H1 (cell line): ENCODE results near the gene TSPAN33. TPM values are rescaled to one million over a fixed set of nuclear protein-coding genes. Genes with fewer than 3 reads are reported as not detected.

ENCODE experiments used
- CTCF ChIA-PET: fragments of 300-600 bp; sonication (Branson Sonifier 250); formaldehyde crosslinking; loops from one replicate; lab custom pipeline; 2021; ENCODE audit not compliant: partially characterized antibody; lab: Charles Lee
- POLR2A ChIA-PET: fragments of 300-600 bp; sonication (Branson Sonifier 250); formaldehyde crosslinking; loops from one replicate; lab custom pipeline; 2021; ENCODE audit warnings: inconsistent platforms; ENCODE audit not compliant: partially characterized antibody; lab: Charles Lee
- DNase-seq, 2 experiments: peaks; one replicate each; pipeline versions ENCODE4 v3.0.0 to v3.0.0-alpha.2; 2010 to 2022; ENCODE audit warnings: low spot score in 2 of 2, low read depth in 1 of 2, mixed read lengths in 1 of 2
- FAIRE-seq: peaks from 2 replicates; lab custom pipeline; 2011; peaks lifted over from hg19 to GRCh38; lab: Jason Lieb, UNC
- H2AFZ ChIP-seq: 2 replicates; pipeline ENCODE4 v1.8.1; 2012; ENCODE audit warnings: low read length, inconsistent platforms
- H2AK5ac ChIP-seq: 2 replicates; pipeline ENCODE4 v1.6.1; 2013; ENCODE audit warnings: low read depth, low read length
- H2BK120ac ChIP-seq: replicated peaks from 2 replicates; pipeline ENCODE3; 2013; ENCODE audit warnings: low read depth, low read length, inconsistent platforms
- H2BK12ac ChIP-seq: 2 replicates; pipeline ENCODE4 v1.6.1; 2013; ENCODE audit warnings: low read depth, low read length
- H2BK15ac ChIP-seq: 2 replicates; pipeline ENCODE4 v1.6.1; 2013; ENCODE audit warnings: low read length
- H2BK20ac ChIP-seq: 2 replicates; pipeline ENCODE4 v1.6.1; 2013; ENCODE audit warnings: low read length
- H2BK5ac ChIP-seq: 2 replicates; pipeline ENCODE4 v1.6.1; 2013; ENCODE audit warnings: low read depth, low read length
- H3K14ac ChIP-seq: 2 replicates; pipeline ENCODE4 v1.6.1; 2013; ENCODE audit warnings: inconsistent platforms; ENCODE audit not compliant: insufficient read length
- H3K18ac ChIP-seq: 2 replicates; pipeline ENCODE4 v1.6.1; 2013; ENCODE audit warnings: low read length; ENCODE audit errors: extremely low read depth
- H3K23ac ChIP-seq: 2 replicates; pipeline ENCODE4 v1.6.1; 2013; ENCODE audit warnings: inconsistent platforms; ENCODE audit not compliant: insufficient read length
- H3K23me2 ChIP-seq: 2 replicates; pipeline ENCODE4 v1.6.1; 2013; ENCODE audit warnings: low read depth, low read length
- H3K27ac ChIP-seq: 2 replicates; pipeline ENCODE4 v1.6.1; 2011; ENCODE audit warnings: low read depth, low read length, inconsistent platforms
- H3K27me3 ChIP-seq, 4 experiments: replicated peaks in 1 of 4; 1 replicate in 1 of 4; 2 replicates in 3 of 4; pipeline versions ENCODE4 v1.6.1 to v1.8.1; 2011 to 2013; ENCODE audit warnings: low read length in 3 of 4, mild to moderate bottlenecking in 3 of 4, inconsistent platforms in 2 of 4, mixed read lengths in 2 of 4, moderate library complexity in 1 of 4; ENCODE audit not compliant: control insufficient read depth in 3 of 4, insufficient read depth in 3 of 4; ENCODE audit errors: extremely low read depth in 1 of 4
- H3K36me3 ChIP-seq, 4 experiments: 2 replicates each; pipeline versions ENCODE4 v1.6.1 to v1.8.1; 2011 to 2013; ENCODE audit warnings: mild to moderate bottlenecking in 4 of 4, low read length in 3 of 4, moderate library complexity in 2 of 4, control low read depth in 1 of 4, inconsistent platforms in 1 of 4; ENCODE audit not compliant: insufficient read depth in 4 of 4, control insufficient read depth in 2 of 4
- H3K4ac ChIP-seq: replicated peaks from 2 replicates; pipeline ENCODE3; 2013; ENCODE audit warnings: low read length, low read depth, mixed read lengths, inconsistent platforms; ENCODE audit not compliant: insufficient read length
- H3K4me1 ChIP-seq, 4 experiments: replicated peaks in 1 of 4; 1 replicate in 1 of 4; 2 replicates in 3 of 4; pipeline versions ENCODE4 v1.6.1 to v1.8.1; 2011 to 2013; ENCODE audit warnings: low read length in 3 of 4, inconsistent platforms in 2 of 4, mixed read lengths in 1 of 4; ENCODE audit not compliant: insufficient read depth in 4 of 4, control insufficient read depth in 3 of 4
- H3K4me2 ChIP-seq, 2 experiments: 2 replicates each; pipeline versions ENCODE4 v1.6.1 to v1.8.1; 2011 to 2013; ENCODE audit warnings: low read depth in 2 of 2, low read length in 2 of 2, control low read depth in 1 of 2, inconsistent platforms in 1 of 2, mild to moderate bottlenecking in 1 of 2; ENCODE audit not compliant: insufficient read depth in 1 of 2
- H3K4me3 ChIP-seq, 4 experiments: fragments of 200-600, 300-600 bp in 1 of 4; sonication (generic), shearing (Covaris generic), sonication (Bioruptor Twin) in 1 of 4; 2 replicates each; pipeline versions ENCODE4 v1.5.1 to v1.8.1; 2011 to 2016; ENCODE audit warnings: low read length in 4 of 4, low read depth in 3 of 4, control low read depth in 2 of 4, inconsistent platforms in 2 of 4, mild to moderate bottlenecking in 2 of 4, mixed read lengths in 1 of 4, moderate library complexity in 1 of 4; ENCODE audit not compliant: insufficient read depth in 2 of 4; ENCODE audit errors: extremely low read depth in 1 of 4
- H3K56ac ChIP-seq: replicated peaks from 2 replicates; pipeline ENCODE3; 2013; ENCODE audit warnings: low read depth, mild to moderate bottlenecking, mixed read lengths, low read length, inconsistent platforms; ENCODE audit not compliant: insufficient read length
- H3K79me1 ChIP-seq: 2 replicates; pipeline ENCODE4 v1.6.1; 2013; ENCODE audit warnings: low read depth, low read length, control low read depth
- H3K79me2 ChIP-seq, 2 experiments: 2 replicates each; pipeline versions ENCODE4 v1.6.1 to v1.8.1; 2012 to 2013; ENCODE audit warnings: low read length in 2 of 2, mild to moderate bottlenecking in 2 of 2, inconsistent platforms in 1 of 2; ENCODE audit not compliant: insufficient read depth in 2 of 2, control insufficient read depth in 1 of 2
- H3K9ac ChIP-seq, 4 experiments: replicated peaks in 1 of 4; 1 replicate in 1 of 4; 2 replicates in 3 of 4; pipeline versions ENCODE4 v1.6.1 to v1.8.1; 2011 to 2013; ENCODE audit warnings: low read depth in 3 of 4, low read length in 3 of 4, control low read depth in 2 of 4, mild to moderate bottlenecking in 2 of 4, moderate library complexity in 2 of 4, inconsistent platforms in 1 of 4; ENCODE audit errors: extremely low read depth in 1 of 4
- H3K9me3 ChIP-seq, 2 experiments: 2 replicates each; pipeline versions ENCODE4 v1.6.1 to v1.8.1; 2012 to 2013; ENCODE audit warnings: mild to moderate bottlenecking in 2 of 2, moderate library complexity in 2 of 2, control low read depth in 1 of 2, inconsistent platforms in 1 of 2, low read depth in 1 of 2, low read length in 1 of 2, mixed read lengths in 1 of 2; ENCODE audit not compliant: insufficient read depth in 2 of 2
- H4K20me1 ChIP-seq, 2 experiments: replicated peaks in 1 of 2; 2 replicates each; pipeline versions ENCODE3 to v1.8.1; 2011 to 2013; ENCODE audit warnings: inconsistent platforms in 2 of 2, low read length in 2 of 2, mild to moderate bottlenecking in 1 of 2; ENCODE audit not compliant: insufficient read depth in 2 of 2, control insufficient read depth in 1 of 2
- H4K5ac ChIP-seq: 2 replicates; pipeline ENCODE4 v1.6.1; 2013; ENCODE audit warnings: low read length, low read depth, mixed read lengths, inconsistent platforms; ENCODE audit not compliant: insufficient read length
- H4K8ac ChIP-seq: 2 replicates; pipeline ENCODE4 v1.8.0; 2013; ENCODE audit warnings: mild to moderate bottlenecking, moderate library complexity, low read length, inconsistent platforms; ENCODE audit not compliant: insufficient read depth; ENCODE audit errors: extremely low read depth
- H4K91ac ChIP-seq: replicated peaks from 2 replicates; pipeline ENCODE3; 2013; ENCODE audit warnings: low read length, mixed read lengths, inconsistent platforms; ENCODE audit not compliant: insufficient read length
- CHD2 ChIP-seq: IDR thresholded peaks from 2 replicates; pipeline ENCODE4 v1.6.1; 2012; ENCODE audit warnings: low read length, improper control_type of control experiment
- CTCF ChIP-seq, 3 experiments: IDR thresholded peaks; 1 replicate in 2 of 3; 2 replicates in 1 of 3; pipeline versions ENCODE4 v1.5.1 to v1.6.1; 2011; ENCODE audit warnings: low read length in 3 of 3, mild to moderate bottlenecking in 3 of 3, inconsistent platforms in 2 of 3, low read depth in 1 of 3, moderate library complexity in 1 of 3; ENCODE audit not compliant: insufficient read depth in 1 of 3; ENCODE audit errors: control extremely low read depth in 1 of 3
- EGR1 ChIP-seq: IDR thresholded peaks from 2 replicates; pipeline ENCODE4 v1.6.1; 2011; ENCODE audit warnings: low read depth, low read length, borderline replicate concordance
- KDM4A ChIP-seq: IDR thresholded peaks from one replicate; pipeline ENCODE4 v1.7.1; 2012; ENCODE audit warnings: low read depth, mild to moderate bottlenecking, moderate library complexity, low read length, inconsistent platforms; ENCODE audit not compliant: severe bottlenecking
- NRF1 ChIP-seq: IDR thresholded peaks from 2 replicates; pipeline ENCODE4 v1.6.1; 2011; ENCODE audit warnings: mild to moderate bottlenecking, low read depth, low read length, improper control_type of control experiment
- RXRA ChIP-seq: IDR thresholded peaks from 2 replicates; pipeline ENCODE4 v1.6.1; 2011; ENCODE audit warnings: low read depth, mild to moderate bottlenecking, low read length, moderate library complexity; ENCODE audit not compliant: insufficient read depth
- SIX5 ChIP-seq: IDR thresholded peaks from 2 replicates; pipeline ENCODE4 v1.6.1; 2011; ENCODE audit warnings: mild to moderate bottlenecking, low read depth, low read length
- SP1 ChIP-seq: IDR thresholded peaks from 2 replicates; pipeline ENCODE4 v1.6.1; 2011; ENCODE audit warnings: low read depth, low read length
- SP4 ChIP-seq: IDR thresholded peaks from 2 replicates; pipeline ENCODE4 v1.6.1; 2012; ENCODE audit warnings: low read length, inconsistent platforms
- TEAD4 ChIP-seq: IDR thresholded peaks from 2 replicates; pipeline ENCODE4 v1.6.1; 2012; ENCODE audit warnings: low read depth, low read length, inconsistent platforms, mixed read lengths
- WGBS, 2 experiments: shearing (Covaris generic) in 1 of 2; methylation state at CpG; one replicate each; pipeline versions ENCODE4 v1.1.6 to v1.1.7; 2013 to 2015; ENCODE audit warnings: low lambda C conversion rate in 2 of 2, mixed read lengths in 2 of 2, inconsistent platforms in 1 of 2, low coverage in 1 of 2, missing lambda C conversion rate in 1 of 2; ENCODE audit not compliant: insufficient replicate concordance in 2 of 2, insufficient coverage in 1 of 2, insufficient read length in 1 of 2; ENCODE audit errors: extremely low coverage in 1 of 2, missing lambda C conversion rate in 1 of 2; 5-methylcytosine and 5-hydroxymethylcytosine counted together
- polyA plus RNA-seq, 7 experiments: library from polyadenylated mRNA; depleted of rRNA in 3 of 7; stranded (reverse) in 5 of 7; unstranded in 2 of 7; fragments of >200 nt in 5 of 7; fragments of 200-250 nt in 2 of 7; gene quantifications; 1 replicate in 5 of 7; 2 replicates in 1 of 7; 4 replicates in 1 of 7; pipeline versions ENCODE4 v1.2.1 to v1.2.3, GENCODE V29; 2011 to 2013; ENCODE audit warnings: missing spikeins in 2 of 7, mixed read lengths in 2 of 7
- total RNA-seq: library from RNA; stranded (reverse); fragmentation: NEBNext Ultra II Directional; extraction: Animal tissue kit (Norgen Biotek cat#: 25700); gene quantifications from 2 replicates; pipeline ENCODE4 v1.2.1, GENCODE V29; 2021

Gene TSPAN33
- total and polyA plus RNA-seq, 2 of the 8 experiments (the other 6 are each of a cell fraction or from before 2014, with no cell fraction given) = 42.8 to 47.1 TPM

GRCh38 chr7:129202058-129202777, 57.7 kb downstream of the TSPAN33 start:
- WGBS, 2 experiments = 89% methylated on average over 8 of the region's 8 CpGs; no CpG with 5 or more reads in 1 of the 2 experiments
- Histone ChIP-seq H4K20me1 (peaks cover 2 to 10% of the 10 kb centered on the region in 2 experiments), H3K79me1 (peaks cover 12% of the 10 kb centered on the region; the same call in 1 of the 2 replicates)
- TF ChIP-seq SIX5 (no peak), CTCF (IDR thresholded peaks at IDR 0.05; ENCODE audit: control extremely low read depth in 1 of 3, insufficient read depth in 1 of 3, low read depth in 1 of 3, low read length in 3 of 3) (no peak), RXRA (no peak), EGR1 (no peak), TEAD4 (no peak), NRF1 (no peak), KDM4A (no peak), SP4 (no peak), SP1 (no peak), CHD2 (no peak)

More at GRCh38 chr7:129202058-129202777, 57.7 kb downstream of the TSPAN33 start:
- H3K9me3 ChIP-seq = no peaks in the 10 kb centered on the region
- H2AFZ ChIP-seq = no peak overlapping the region
- peaks cover 5 to 22% (median 11%) of the 10 kb centered on the region in 4 experiments; a peak in 7 of 8 replicates for H3K36me3 ChIP-seq
- H3K4me2 ChIP-seq = no peak overlapping the region
- H2BK120ac ChIP-seq = no peak overlapping the region
- H3K27me3 ChIP-seq = no peaks in the 10 kb centered on the region
- no peaks in the 10 kb centered on the region for H3K4me1 ChIP-seq
- H3K9ac ChIP-seq = no peak overlapping the region
- FAIRE-seq = no peak
- no peak overlapping the region for H2BK12ac ChIP-seq
- H2BK20ac ChIP-seq = no peak overlapping the region
- H4K8ac ChIP-seq = no peak overlapping the region
- no peak overlapping the region for H3K14ac ChIP-seq
- no peak overlapping the region for H2AK5ac ChIP-seq
- POLR2A ChIA-PET = interaction anchor here (1.1 to 1.7 kb wide), 4 partner anchors 9 to 148 kb away, joined by 3 to 5 read pairs (median 4); no protein-coding TSS in a partner anchor
- H3K79me2 ChIP-seq = peaks cover 0 to 39% of the 10 kb centered on the region in 2 experiments; a peak in 2 of 4 replicates
- no peak for DNase-seq
- no peak overlapping the region for H2BK5ac ChIP-seq
- CTCF ChIA-PET = interaction anchor here (2.3 to 2.5 kb wide), 2 partner anchors 38 kb away, joined by 11 to 12 read pairs; no protein-coding TSS in a partner anchor
- H3K27ac ChIP-seq = 0 out of 2 replicates have a peak overlapping the region, but pooled peaks have one; percentile 15
- no peak overlapping the region for H3K4me3 ChIP-seq
- H3K18ac ChIP-seq = no peak overlapping the region
- H3K4ac ChIP-seq = no peak overlapping the region
- no peak overlapping the region for H3K23ac ChIP-seq
- H2BK15ac ChIP-seq = no peak overlapping the region
- H3K23me2 ChIP-seq = no peaks in the 10 kb centered on the region
- no peak overlapping the region for H3K56ac ChIP-seq
- no peak overlapping the region for H4K5ac ChIP-seq
- no peak overlapping the region for H4K91ac ChIP-seq
